Measurements from ENCODE around the gene FKBP5. TPM values are rescaled to one million over a fixed set of nuclear protein-coding genes. Genes with fewer than 3 reads are reported as not detected.
A peak's percentile ranks its signal among the peaks of the same experiment; 100 is the strongest.

Gene FKBP5
- total and polyA plus RNA-seq, 9 of the 15 experiments (the other 6 are each of a cell fraction or from before 2014, with no cell fraction given): 32.7 to 151 (median 75.0) TPM

DNA sequence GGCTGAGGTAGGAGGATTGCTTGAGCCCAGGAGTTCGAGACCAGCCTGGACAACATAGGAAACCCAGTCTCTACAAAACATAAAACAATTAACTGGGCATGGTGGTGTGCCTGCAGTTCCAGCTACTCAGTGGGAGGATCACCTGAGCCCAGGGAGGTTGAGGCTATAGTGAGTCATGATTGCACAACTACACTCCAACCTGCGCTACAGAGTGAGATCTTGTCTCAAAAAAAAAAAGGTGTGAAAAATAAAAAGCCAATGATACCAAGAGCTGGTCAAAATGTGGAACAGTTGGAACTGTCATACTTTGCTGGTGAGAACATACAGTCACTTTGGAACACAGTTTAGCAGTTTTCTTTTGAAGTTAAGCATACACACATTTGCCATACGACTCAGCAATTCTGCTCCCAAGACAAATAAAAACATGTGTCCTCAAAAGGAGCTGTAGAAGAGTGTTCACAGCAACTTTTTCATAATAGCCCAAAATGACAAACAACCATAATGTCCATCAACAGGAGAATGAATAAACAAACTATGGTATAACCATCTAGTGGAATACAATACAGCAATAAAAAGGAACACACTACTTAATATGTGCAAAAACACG lies 21.6 kb upstream of the FKBP5 start (continued):
- TF ChIP-seq SRSF1 (IDR thresholded peaks at IDR 0.05; ENCODE audit: low read depth, low read length): no peak
- TF ChIP-seq ETS1 (conservative IDR thresholded peaks at IDR 0.05; ENCODE audit: control insufficient read depth, low read depth, low read length): no peak
- no peak for TF ChIP-seq FOS (IDR thresholded peaks at IDR 0.05; ENCODE audit: extremely low read depth, insufficient read length)
- no peak for TF ChIP-seq NBN (IDR thresholded peaks at IDR 0.05; ENCODE audit: low read depth)
- no peak for TF ChIP-seq ATF7 (IDR thresholded peaks at IDR 0.05)
- TF ChIP-seq SNAPC5 (CRISPR knock-in tag; IDR thresholded peaks at IDR 0.05): no peak
- TF ChIP-seq, protein P1, sequence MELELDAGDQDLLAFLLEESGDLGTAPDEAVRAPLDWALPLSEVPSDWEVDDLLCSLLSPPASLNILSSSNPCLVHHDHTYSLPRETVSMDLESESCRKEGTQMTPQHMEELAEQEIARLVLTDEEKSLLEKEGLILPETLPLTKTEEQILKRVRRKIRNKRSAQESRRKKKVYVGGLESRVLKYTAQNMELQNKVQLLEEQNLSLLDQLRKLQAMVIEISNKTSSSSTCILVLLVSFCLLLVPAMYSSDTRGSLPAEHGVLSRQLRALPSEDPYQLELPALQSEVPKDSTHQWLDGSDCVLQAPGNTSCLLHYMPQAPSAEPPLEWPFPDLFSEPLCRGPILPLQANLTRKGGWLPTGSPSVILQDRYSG (tag; conservative IDR thresholded peaks at IDR 0.05; ENCODE audit: low read depth): no peak
- no peak for TF ChIP-seq CSDE1 (IDR thresholded peaks at IDR 0.05)
- TF ChIP-seq ZNF324 (CRISPR knock-in tag; IDR thresholded peaks at IDR 0.05): no peak
- no peak for TF ChIP-seq NCOA6 (IDR thresholded peaks at IDR 0.05)
- no peak for TF ChIP-seq PHB2 (IDR thresholded peaks at IDR 0.05; ENCODE audit: low read depth)
- no peak for TF ChIP-seq TBP (optimal IDR thresholded peaks at IDR 0.05; ENCODE audit: low read depth, low read length)
- no peak for TF ChIP-seq HDAC8 (tag; IDR thresholded peaks at IDR 0.05)
- TF ChIP-seq SMARCC2 (IDR thresholded peaks at IDR 0.05; ENCODE audit: low read depth): 0 out of 2 replicates have a peak, but pooled peaks have one; percentile 31
- TF ChIP-seq C11orf30 (IDR thresholded peaks at IDR 0.05; ENCODE audit: low read depth): no peak; the same call in 1 of the 2 replicates
- no peak for TF ChIP-seq MNT (conservative IDR thresholded peaks at IDR 0.05)
- TF ChIP-seq SP2 (IDR thresholded peaks at IDR 0.05; ENCODE audit: extremely low read depth, low read depth, low read length, poor library complexity, severe bottlenecking): no peak
- no peak for TF ChIP-seq EZH2 (IDR thresholded peaks at IDR 0.05; ENCODE audit: borderline replicate concordance, low read depth, low read length)
- TF ChIP-seq POLR2A (conservative IDR thresholded peaks at IDR 0.05): no peak
- TF ChIP-seq KLF16 (IDR thresholded peaks at IDR 0.05): no peak
- TF ChIP-seq CEBPG (CRISPR knock-in tag; IDR thresholded peaks at IDR 0.05): peak; percentile 70
- peak; percentile 58 to 74; a peak in 2 of 4 replicates for TF ChIP-seq CEBPG (tag; conservative IDR thresholded peaks at IDR 0.05 in 1 of 2, IDR thresholded peaks at IDR 0.05 in 1 of 2)
- no peak for TF ChIP-seq ARHGAP35 (IDR thresholded peaks at IDR 0.05; ENCODE audit: partially characterized antibody)
- no peak for TF ChIP-seq POLR3G (IDR thresholded peaks at IDR 0.05; ENCODE audit: extremely low read depth, insufficient read length, insufficient replicate concordance)
- TF ChIP-seq ZNF316 (IDR thresholded peaks at IDR 0.05): peak; percentile 90
- no peak for TF ChIP-seq COPS2 (conservative IDR thresholded peaks at IDR 0.05)
- no peak for TF ChIP-seq ZNF277 (CRISPR knock-in tag; IDR thresholded peaks at IDR 0.05; ENCODE audit: borderline replicate concordance)
